ENCODE data around the gene RNASE7.

RNASE7 gene

DNA sequence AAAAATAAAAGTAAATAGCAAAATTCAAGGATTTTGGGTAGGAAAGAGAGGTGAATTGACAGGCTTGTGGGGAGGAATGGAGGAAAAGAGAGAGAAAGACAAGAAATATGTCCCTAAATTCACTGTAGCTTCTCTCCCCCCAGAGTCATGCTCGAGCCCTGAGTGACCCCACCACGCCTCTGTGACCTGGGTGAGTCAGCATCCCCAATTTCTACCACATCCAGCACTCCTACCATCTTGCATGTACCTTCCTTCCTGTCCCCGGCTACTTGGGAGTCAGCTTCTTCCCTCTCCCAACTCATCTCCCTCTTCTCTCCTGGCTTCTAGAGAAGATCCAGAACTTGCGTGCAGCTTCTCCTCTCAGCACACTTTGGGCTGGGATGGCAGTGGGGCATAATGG lies 46.5 kb downstream of the RNASE7 start:
- no peak for DNase-seq

DNA sequence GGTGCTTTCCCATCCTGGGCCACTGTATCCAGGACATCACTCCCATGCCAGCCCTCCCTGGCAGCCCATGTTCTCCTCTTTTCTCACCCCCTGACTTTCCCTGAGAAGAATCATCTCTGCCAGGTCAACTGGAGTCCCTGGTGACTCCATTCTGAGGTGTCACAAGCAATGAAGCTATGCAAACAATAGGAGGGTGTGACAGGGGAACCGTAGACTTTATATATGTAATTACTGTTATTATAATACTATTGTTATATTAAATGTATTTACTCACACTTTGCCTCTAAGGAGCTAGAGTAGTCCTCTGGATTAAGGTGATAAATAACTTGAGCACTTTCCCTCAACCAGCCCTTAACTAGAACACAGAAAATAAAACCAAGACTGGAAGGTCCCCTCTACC lies 47.1 kb downstream of the RNASE7 start:
- DNase-seq = no peak

- DNase-seq = no peak
Observed at GRCh38 chr14:21089877-21090193, 47.7 kb downstream of the RNASE7 start.

- no peak for DNase-seq
Observed at GRCh38 chr14:21090194-21090939, 48.2 kb downstream of the RNASE7 start.

DNA sequence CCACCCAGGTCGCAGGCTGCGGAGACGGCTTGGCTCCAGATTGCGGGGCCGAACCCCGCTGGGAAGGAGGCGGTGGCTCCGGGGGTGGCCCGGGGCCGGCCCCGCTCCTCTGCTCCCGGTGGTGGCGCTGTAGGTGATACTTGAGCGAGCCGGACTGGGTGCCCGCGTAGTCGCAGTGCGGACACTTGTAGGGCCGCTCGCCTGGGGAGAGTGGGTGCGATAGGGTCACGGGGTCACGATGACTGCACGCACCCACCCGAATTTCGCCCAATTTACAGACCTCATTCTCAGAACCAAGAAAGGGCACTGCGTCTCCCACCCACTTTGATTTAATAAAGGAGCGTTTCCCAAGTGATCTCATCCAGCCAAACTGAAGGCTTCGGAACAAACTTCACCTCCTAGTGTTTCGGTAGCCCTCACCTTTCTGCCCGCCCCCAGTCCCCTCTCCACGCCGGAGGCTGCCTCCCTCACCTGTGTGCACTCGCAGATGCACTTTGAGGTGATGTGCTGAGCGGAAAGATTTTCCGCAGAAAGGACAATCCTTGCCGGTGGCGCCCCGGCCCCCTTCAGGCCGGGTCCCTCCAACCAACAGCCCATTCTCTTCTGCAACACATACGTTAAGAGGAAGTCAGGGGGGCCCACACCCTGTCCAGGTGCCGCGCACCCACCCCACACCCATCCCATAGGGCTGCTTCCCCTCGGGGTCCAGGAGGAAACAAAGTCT lies 48.9 kb downstream of the RNASE7 start:
- DNase-seq = no peak

GRCh38 chr14:21091821-21092272 lies 49.7 kb downstream of the RNASE7 start:
- DNase-seq = no peak

DNA sequence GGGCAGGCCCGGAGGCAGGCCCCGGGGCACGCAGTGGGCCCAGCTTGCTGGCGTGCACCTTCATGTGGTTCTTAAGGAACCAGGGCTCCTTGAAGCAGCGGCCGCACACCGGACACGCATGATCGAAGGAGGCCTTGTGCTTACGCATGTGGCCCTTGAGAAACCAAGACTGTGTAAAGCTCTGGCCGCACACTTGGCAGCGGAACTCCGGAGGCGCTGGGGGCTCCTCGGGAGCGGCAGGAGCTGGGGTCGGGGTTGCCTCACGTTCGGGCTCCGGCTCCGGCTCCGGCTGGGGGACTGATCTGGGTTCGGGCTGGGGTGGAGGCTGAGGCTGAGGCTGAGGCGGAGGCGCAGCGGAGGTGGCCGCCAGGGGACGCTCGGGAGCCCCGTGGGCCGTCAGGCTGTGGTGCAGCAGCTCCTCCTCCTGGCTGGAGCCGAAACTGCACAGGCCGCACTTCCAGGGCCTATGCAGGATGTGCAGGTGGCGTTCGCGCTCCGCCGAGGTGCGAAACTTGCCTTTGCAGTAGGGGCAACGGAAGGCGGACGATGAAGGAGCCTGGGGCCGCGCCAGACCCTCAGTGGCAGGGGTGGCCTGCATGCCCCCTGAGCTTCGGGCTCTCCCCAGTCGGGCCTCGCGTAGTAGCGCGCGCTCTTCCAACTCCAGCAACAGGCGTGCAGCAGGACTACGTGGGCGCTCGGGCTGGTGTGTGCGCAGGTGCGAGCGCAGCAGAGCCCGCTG lies 50.3 kb downstream of the RNASE7 start:
- peak in 1 of 2 experiments; percentile 58 for DNase-seq

DNA sequence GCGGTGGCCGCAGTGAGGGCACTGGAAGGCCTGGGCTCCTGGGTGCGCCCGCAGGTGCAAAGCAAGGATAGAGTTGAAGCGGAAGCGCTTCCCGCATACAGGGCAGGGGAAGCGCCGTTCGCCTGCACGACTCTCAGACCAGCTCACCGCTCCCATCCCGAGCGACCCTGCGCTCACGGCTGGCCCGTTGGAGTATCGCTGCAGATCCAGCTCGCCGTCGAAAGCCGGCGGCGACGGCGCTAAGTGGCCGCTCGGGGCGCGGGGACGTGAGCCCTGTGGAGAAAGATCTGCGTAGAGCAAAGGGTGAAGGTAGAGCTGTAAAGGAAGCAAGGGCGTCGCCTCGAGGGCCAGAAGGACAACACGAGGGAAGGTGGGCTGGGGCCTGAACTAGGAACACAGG lies 50.9 kb downstream of the RNASE7 start:
- no peak for DNase-seq

All from NCI-H446 (cell line).